ENCODE results near the gene HSPG2. TPM values are rescaled to one million over a fixed set of nuclear protein-coding genes. Genes with fewer than 3 reads are reported as not detected.

Gene HSPG2
- total and polyA plus RNA-seq, 10 of the 15 experiments (the other 5 are each of a cell fraction or from before 2014, with no cell fraction given) = 0.30 to 3.4 (median 0.73) TPM; not detected in 2

GRCh38 chr1:21888500-21888899 is 48.6 kb downstream of the HSPG2 start:
- Histone ChIP-seq H3K27me3 (replicated peaks in 1 of 2; ENCODE audit: control insufficient read depth in 2 of 2, insufficient read depth in 2 of 2, low read length in 1 of 2) (no peaks in the 10 kb centered on the region), H4K20me1 (ENCODE audit: control insufficient read depth, insufficient read depth) (no peaks in the 10 kb centered on the region), H3K79me2 (ENCODE audit: control insufficient read depth, insufficient read depth, low read length) (no peaks in the 10 kb centered on the region), H3K4me1 (ENCODE audit: control insufficient read depth, insufficient read depth, low read length) (no peaks in the 10 kb centered on the region), H3K9ac (ENCODE audit: control insufficient read depth, insufficient read depth, low read length) (no peak overlapping the region), H3K27ac (ENCODE audit: control insufficient read depth, insufficient read depth) (no peak overlapping the region), H3K4me3 (no peak overlapping the region), H3K36me3 (ENCODE audit: control insufficient read depth in 2 of 2, insufficient read depth in 2 of 2, low read length in 1 of 2) (no peaks in the 10 kb centered on the region), H3K9me3 (replicated peaks; ENCODE audit: control insufficient read depth, insufficient read depth, low read length) (no peaks in the 10 kb centered on the region), H2AFZ (ENCODE audit: control insufficient read depth, low read depth, low read length) (no peak overlapping the region), H3K4me2 (ENCODE audit: control insufficient read depth, insufficient read depth) (no peak overlapping the region)
- WGBS (ENCODE audit: insufficient coverage, insufficient replicate concordance, low lambda C conversion rate, missing lambda C conversion rate) = 52% methylated on average over 12 of the region's 12 CpGs
- CTCF ChIA-PET = interaction anchor here (1.0 kb wide), 1 partner anchor 17 kb away, joined by 3 read pairs; no protein-coding TSS in a partner anchor
- DNase-seq (ENCODE audit: low read depth, low spot score) = no peak
- no peak for FAIRE-seq
- POLR2A ChIA-PET = no interaction called here
- RAD21 ChIA-PET (ENCODE audit: unreplicated experiment) = no interaction called here
- TF ChIP-seq ZBED1 (IDR thresholded peaks at IDR 0.05; ENCODE audit: borderline replicate concordance) = no peak
- TF ChIP-seq POLR2AphosphoS2 (IDR thresholded peaks at IDR 0.05; ENCODE audit: low read depth, low read length) = no peak
- TF ChIP-seq EED (IDR thresholded peaks at IDR 0.05; ENCODE audit: low read depth) = no peak
- TF ChIP-seq CEBPZ (IDR thresholded peaks at IDR 0.05; ENCODE audit: low read depth, low read length) = no peak
- TF ChIP-seq IRF4 (IDR thresholded peaks at IDR 0.05; ENCODE audit: low read depth, low read length) = no peak
- no peak for TF ChIP-seq ZNF592 (IDR thresholded peaks at IDR 0.05)
- no peak for TF ChIP-seq ZZZ3 (IDR thresholded peaks at IDR 0.05; ENCODE audit: control insufficient read depth, insufficient read length, low read depth)
- ATAC-seq = no peak
- SMC1A ChIA-PET (ENCODE audit: uncharacterized antibody, unreplicated experiment) = no interaction called here
- intact Hi-C loops (cut with micrococcal nuclease; ENCODE audit: unreplicated experiment) (no loop called here), in situ Hi-C loops (cut with MboI) (no loop called here)
- no TSS peak for BruUV-seq (replicated peaks)

All from GM12878 (cell line).